Measurements from ENCODE around the gene UCHL5.
"Not testable (repeated sequence)": the region's sequence is repeated elsewhere in the genome, so short reads cannot be mapped to it uniquely, and the experiment has no call there.

The UCHL5 gene

GRCh38 chr1:193042766-193043691, 16.1 kb downstream of the UCHL5 start:
- no peaks in the 10 kb centered on the region for H3K27me3 ChIP-seq (replicated peaks)
- H3K36me3 ChIP-seq (replicated peaks): peaks cover 8% of the 10 kb centered on the region
- H3K27ac ChIP-seq: no peak overlapping the region

GRCh38 chr1:193040011-193040410, 19.1 kb downstream of the UCHL5 start:
- Histone ChIP-seq H3K27ac (no peak overlapping the region), H3K36me3 (replicated peaks) (peaks cover 6% of the 10 kb centered on the region), H3K27me3 (replicated peaks) (no peaks in the 10 kb centered on the region), H3K4me3 (ENCODE audit: low read depth, low read length) (no peak overlapping the region)
- in situ Hi-C loops (cut with HindIII; ENCODE audit: low pct_ligation_motif_present, low sequenced_read_pairs): no loop called here
- no peak for DNase-seq
- TF ChIP-seq CTCF (IDR thresholded peaks at IDR 0.05; ENCODE audit: low read depth, low read length, missing control alignments): no peak

More at GRCh38 chr1:193042766-193043691, 16.1 kb downstream of the UCHL5 start:
- no peak overlapping the region for H3K4me3 ChIP-seq (ENCODE audit: low read depth, low read length)
- no peak for DNase-seq
- in situ Hi-C loops (cut with HindIII; ENCODE audit: low pct_ligation_motif_present, low sequenced_read_pairs): no loop called here
- TF ChIP-seq CTCF (IDR thresholded peaks at IDR 0.05; ENCODE audit: low read depth, low read length, missing control alignments): no peak

GRCh38 chr1:193036337-193037047, 22.7 kb downstream of the UCHL5 start:
- TF ChIP-seq CTCF (IDR thresholded peaks at IDR 0.05; ENCODE audit: low read depth, low read length, missing control alignments): no peak

GRCh38 chr1:193033610-193034009, 25.6 kb downstream of the UCHL5 start:
- TF ChIP-seq CTCF (IDR thresholded peaks at IDR 0.05; ENCODE audit: low read depth, low read length, missing control alignments): no peak

More at GRCh38 chr1:193036337-193037047, 22.7 kb downstream of the UCHL5 start:
- no peaks in the 10 kb centered on the region for H3K27me3 ChIP-seq (replicated peaks)
- in situ Hi-C loops (cut with HindIII; ENCODE audit: low pct_ligation_motif_present, low sequenced_read_pairs): no loop called here
- no peak overlapping the region for H3K27ac ChIP-seq
- no peaks in the 10 kb centered on the region for H3K36me3 ChIP-seq (replicated peaks)
- no peak for DNase-seq
- H3K4me3 ChIP-seq (ENCODE audit: low read depth, low read length): no peak overlapping the region

GRCh38 chr1:193032643-193033427, 26.3 kb downstream of the UCHL5 start:
- H3K36me3 ChIP-seq (replicated peaks); H3K27me3 ChIP-seq (replicated peaks); H3K27ac ChIP-seq; H3K4me3 ChIP-seq (ENCODE audit: low read depth, low read length); in situ Hi-C loops (cut with HindIII; ENCODE audit: low pct_ligation_motif_present, low sequenced_read_pairs); DNase-seq: not testable (repeated sequence)

More at GRCh38 chr1:193033610-193034009, 25.6 kb downstream of the UCHL5 start:
- no peak for DNase-seq
- Histone ChIP-seq H3K27ac (no peak overlapping the region), H3K27me3 (replicated peaks) (no peaks in the 10 kb centered on the region), H3K36me3 (replicated peaks) (no peaks in the 10 kb centered on the region), H3K4me3 (ENCODE audit: low read depth, low read length) (no peak overlapping the region)
- in situ Hi-C loops (cut with HindIII; ENCODE audit: low pct_ligation_motif_present, low sequenced_read_pairs): no loop called here

Data from brain microvascular endothelial cell (primary cell).